HG02852 (cell line): ENCODE results near the gene CDK16.
A peak's percentile ranks its signal among the peaks of the same experiment; 100 is the strongest.

Experiments
- ATAC-seq: cut with Tn5 transposase; IDR thresholded peaks from one replicate; pipeline ENCODE4 v1.9.1; 2021; ENCODE audit warnings: mild to moderate bottlenecking, moderate library complexity; ENCODE audit not compliant: unreplicated experiment

CDK16 gene

DNA sequence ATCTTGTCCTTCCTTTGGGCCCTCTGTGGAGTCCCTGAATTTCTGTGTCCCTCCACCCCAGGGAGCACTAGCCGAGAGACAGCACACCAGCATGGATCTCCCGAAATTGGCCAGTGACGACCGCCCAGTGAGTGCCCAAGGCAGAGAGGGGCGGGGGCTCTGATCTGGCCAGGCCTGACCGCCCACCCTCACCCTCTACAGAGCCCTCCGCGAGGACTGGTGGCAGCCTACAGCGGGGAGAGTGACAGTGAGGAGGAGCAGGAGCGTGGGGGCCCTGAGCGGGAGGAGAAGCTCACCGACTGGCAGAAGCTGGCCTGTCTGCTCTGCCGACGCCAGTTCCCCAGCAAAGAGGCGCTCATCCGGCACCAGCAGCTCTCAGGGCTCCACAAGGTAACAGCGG, 33.2 kb upstream of the CDK16 start:
- ATAC-seq, result no peak

DNA sequence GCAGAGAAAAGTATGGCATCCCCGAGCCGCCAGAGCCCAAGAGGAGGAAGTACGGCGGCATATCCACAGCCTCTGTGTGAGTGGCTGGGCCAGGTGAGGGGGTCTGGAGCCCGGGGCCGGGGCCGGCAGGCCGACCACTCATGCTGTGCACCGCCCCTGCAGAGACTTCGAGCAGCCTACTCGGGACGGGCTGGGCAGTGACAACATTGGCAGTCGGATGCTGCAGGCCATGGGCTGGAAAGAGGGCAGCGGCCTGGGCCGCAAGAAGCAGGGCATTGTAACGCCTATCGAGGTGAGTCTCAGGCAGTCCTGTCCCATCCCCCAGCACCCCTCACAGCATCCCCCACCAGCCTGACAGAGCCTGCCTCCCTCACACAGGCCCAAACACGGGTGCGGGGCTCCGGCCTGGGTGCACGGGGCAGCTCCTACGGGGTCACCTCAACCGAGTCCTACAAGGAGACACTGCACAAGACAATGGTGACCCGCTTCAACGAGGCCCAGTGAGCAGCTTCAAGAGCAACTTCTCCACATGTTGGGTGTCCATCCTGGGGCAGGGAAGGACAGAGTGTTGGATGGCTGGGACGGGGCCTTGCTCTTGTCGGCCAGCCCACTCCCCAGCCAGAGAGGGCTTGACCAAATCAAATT, 32.3 kb upstream of the CDK16 start:
- ATAC-seq, result no peak

DNA sequence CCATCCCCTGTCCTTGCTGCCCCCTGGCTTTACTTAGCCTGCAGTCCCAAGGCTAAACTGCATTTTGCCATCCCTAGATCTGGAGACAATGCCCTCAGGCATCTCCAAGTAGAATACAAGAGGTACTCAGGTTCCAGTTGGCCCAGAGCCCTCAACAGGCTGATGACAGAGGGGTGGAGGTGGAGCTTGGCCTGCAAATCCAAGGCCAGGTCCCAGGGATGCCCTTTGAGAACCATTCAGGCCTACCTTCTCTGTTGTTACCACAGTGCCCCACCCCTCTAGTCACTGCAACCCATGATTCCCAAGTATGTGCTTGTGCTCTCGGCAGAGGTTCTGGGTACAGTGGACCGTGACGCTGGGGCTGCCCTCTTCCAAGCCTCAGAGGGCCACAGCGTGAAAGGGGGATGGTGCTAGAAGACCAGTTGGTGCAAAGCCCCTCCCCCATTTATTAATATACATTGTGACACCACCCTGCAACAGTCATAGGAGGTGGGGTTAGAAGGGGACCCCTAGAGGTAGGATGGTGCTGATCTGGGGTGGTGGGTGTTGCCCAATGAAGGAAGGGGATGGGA, 31.3 kb upstream of the CDK16 start:
- no peak for ATAC-seq

DNA sequence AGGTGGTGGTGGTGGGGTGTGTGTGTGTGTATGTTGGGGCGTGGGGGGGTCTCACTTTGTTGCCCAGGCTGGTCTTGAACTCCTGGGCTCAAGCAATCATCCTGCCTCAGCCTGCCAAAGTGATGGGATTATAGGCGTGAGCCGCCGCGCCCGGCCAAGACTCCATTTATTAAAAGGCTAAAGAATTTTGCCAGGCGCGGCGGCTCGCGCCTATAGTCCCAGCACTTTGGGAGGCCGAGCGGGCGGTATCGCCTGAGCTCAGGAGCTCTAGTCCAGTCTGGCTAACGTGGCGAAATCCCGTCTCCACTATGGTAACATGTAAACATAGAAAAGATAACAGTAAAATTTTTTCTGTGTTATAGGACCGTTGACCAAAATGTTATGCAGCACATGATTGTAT, 28.6 kb upstream of the CDK16 start:
- no peak for ATAC-seq

DNA sequence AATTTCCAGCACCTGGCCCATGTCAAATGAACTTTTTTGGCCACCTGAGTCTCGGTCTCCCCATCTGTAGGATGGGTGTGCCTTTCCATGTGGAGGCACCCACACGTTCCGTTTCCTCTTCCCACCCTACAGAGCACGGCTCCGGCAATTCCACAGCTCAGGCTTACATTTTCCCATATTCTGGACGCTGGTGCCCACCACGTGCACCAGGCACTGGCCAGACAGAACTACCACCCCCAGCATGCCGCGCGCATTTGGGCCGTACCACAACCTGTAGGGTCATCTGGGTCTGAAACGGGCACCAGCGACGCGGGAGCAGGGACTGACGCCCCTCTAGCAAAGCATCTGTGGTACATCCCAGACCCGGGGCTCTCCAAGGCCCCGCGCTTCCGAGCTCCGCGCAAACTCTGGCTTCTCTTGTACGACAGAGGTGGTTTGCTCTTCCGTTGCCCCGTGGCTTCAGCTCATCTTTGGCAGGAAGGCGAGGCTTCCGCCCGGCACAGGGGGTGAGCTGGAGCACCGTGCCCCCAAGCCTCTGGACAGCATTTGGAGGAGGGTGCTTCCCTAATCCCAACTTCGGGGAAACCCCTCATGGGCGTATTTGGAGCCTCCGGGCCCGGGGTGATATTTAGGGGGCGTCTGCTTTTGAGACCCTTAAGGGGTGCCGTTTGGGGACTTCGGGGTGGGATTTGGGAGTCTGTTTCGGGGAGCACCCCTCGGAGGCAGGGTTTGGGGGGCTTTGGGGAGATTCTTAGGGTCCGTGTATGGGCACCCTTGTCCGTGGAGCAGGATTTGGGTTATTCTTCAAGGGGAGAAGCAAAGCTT, 27.8 kb upstream of the CDK16 start:
- ATAC-seq, result peak; percentile 39

DNA sequence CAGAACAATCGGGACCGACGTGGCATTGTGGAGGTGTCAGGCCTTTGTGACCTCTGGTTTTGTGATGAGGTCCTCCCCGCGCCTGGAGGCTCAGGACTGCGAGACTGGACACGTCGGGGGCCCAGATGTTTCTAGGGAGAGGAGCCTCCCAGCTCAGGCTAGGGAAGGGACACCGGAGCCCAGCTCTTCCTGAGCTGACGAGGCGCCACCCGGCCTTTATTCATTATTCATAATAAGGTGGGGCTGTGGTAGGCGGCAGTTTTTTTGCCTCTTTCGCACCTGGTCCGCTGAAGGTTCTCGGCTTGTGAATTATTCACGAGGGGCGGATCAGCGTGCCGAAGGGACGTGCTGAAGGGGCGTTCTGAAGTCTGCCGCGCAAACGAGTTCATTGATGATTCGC, 27.1 kb upstream of the CDK16 start:
- ATAC-seq, result no peak

DNA sequence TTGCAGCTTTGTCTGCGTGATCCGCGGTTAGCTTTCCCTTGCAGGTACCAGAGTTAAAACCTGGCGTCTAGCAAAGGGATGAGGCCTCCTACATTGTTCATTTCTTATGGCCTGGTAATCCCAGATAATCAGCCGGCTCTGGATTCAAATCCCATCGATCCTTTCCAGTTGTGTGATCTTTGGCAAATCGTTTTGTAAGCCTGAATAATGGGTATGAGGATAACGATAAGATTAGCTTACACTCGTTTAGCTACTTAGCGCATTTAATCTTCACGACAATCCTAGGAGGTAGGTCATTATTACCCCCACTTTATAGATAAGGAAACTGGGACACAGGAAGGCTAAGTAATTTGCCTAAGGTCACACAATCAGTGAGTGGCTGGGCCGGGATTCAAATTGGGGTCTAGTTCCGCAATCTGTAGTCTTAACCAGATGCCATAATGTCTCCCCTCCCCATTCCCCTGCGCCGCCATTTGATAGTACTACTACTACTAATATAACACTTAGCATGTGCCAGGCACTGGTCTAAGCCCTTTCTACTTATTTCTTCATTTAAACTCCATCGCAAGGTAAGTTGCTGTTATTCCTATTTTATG, 26.6 kb upstream of the CDK16 start:
- ATAC-seq, result no peak

DNA sequence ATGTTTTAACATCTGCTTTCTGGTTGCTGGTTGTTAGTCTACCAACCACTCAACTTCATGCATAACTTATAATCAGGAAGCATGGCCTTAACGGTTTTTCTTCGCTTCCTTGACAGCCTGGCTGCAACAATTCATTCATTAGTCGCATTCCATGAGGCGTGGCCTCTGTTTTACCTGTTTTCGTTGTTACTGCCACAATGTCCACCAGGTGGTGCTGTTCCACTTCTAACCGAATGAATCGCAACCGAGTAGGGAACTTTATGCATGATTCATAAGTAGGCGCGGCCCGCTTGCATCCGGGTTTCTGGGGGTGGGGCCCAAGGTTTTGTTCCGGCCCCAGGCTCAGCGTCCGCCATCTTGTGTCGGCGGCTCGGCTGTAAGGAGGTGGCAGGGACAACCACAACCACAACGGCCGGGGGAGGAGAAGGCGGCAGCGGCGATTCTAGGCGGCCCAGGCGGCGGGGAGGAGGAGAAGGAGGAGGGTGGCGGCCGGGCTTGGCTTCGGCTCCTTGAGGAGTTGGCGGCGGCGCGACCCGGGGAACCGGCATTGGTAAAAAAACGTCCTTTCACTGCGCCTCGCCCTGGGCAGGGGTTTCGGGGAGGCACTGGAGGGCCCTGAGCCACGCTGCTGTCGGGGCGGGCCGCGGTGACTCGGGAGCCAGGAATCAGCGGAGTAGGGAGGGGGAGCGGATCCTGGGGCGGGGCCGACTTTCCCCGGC, 24.8 kb upstream of the CDK16 start, which contains the start of gene UBA1:
UBA1 (plus strand) TSS at position 355 of the 719 bp plus-strand sequence. CDS start 4,974 bp downstream, outside the sequence.
- ATAC-seq, result peak; percentile 85

DNA sequence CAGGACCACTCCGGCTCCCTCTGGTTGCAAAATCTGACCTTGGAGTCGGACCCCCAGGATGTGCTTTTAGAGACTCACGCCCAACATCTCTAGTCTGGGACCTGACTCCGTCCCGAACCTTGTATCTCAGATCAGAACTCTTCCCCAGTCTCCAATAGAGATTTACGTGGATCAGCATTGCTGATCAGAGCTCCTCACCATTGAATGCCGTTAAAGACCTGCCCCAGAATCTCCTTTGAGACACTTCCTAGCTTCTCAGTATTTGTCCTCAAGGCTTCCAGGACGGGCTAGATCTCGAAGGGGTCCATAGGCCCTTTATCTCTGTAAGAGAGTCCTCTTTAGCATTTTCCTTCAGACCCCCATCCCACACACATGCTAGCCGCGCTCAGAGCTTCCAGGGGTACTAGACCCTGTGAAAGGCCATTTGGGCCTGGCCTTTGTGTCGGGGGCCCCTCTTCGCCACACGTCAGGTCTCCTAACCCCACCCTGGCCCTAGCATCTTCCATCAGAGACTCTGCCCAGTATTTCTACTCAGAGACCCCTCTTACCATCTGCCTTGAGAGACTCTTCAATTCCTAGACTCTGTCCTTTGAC, 24.2 kb upstream of the CDK16 start:
- ATAC-seq, result no peak

DNA sequence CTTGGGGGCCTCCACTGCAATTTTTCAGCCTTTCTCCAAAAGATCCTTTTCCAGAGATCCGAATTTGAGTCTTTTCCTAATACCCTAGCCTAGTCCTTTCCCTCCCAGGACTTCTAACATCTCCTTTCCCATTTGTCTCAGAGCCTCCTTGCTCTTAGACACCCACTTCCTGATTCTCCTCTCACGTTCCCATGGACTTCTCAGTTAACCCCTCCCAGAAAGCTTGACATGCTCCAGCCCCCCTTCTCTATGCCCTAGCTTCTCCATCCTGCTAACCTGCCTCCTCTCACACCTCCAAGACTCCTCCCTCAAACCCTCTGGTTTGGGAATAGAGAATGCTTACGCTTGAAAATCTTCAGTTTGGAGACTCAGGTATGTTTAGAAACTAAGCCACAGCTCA, 22.4 kb upstream of the CDK16 start:
- ATAC-seq, result no peak

DNA sequence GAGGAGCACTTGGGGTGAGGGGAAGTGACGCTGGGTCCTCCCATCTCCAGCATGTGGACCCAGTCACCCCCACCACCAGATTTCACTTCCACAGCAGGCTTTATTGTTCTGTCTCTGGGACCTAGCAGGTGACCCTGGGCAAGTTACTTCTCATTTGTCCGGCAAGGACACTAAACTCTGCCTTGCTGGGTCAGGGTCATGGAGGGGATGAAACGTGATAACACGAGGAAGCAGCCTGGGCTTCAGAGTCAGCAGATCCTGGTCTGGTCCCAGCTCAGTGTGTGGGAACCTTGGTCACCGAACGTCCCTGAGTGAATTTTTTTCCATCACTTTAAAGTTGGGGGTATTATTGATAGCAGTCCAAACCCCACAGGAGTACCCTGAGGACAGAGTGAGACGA, 21.0 kb upstream of the CDK16 start:
- no peak for ATAC-seq

DNA sequence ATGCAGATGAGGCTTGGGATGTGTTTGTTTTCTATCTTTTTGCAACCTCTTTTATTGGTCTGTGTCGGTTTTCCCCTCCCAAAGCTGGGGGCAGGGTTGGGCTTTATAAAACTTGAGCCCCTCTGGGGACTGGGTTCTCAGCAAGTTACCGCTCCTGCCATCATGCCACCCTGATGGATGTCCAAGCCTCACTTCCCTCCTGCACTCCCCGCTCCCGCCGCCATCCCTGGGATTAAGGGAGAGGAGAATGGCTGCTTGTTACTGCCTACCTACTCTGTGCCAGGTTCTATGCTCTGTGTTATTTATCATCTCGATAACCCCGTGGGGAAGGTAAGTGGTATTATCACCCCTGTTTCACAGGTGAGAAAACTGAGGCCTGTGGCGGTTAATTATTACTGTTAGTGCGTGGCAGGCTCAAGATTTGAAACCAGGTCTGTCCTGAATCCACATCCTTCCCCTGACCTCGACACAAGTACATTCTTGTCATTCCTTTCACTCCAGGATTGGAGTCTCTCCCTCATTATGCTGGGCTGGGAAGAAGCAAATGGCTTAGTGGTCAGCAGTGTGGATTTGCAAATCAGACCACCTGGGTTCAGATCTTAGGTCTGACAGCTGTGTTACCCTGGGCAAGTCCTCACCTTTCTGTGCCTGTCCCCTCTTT, 20.3 kb upstream of the CDK16 start:
- no peak for ATAC-seq

DNA sequence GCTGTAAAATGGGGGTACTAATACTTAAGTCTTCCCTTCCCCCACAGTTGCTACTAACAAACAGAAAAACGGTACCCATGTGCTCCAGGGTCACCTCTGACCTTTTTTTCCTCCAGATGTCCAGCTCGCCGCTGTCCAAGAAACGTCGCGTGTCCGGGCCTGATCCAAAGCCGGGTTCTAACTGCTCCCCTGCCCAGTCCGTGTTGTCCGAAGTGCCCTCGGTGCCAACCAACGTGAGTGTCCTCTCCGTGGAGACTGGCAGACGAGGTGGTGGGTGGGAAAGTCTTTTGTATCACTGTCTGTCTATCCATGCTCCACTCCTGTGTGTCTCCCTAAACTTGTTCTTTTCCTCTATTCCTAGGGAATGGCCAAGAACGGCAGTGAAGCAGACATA, 19.8 kb upstream of the CDK16 start:
- ATAC-seq, result no peak

DNA sequence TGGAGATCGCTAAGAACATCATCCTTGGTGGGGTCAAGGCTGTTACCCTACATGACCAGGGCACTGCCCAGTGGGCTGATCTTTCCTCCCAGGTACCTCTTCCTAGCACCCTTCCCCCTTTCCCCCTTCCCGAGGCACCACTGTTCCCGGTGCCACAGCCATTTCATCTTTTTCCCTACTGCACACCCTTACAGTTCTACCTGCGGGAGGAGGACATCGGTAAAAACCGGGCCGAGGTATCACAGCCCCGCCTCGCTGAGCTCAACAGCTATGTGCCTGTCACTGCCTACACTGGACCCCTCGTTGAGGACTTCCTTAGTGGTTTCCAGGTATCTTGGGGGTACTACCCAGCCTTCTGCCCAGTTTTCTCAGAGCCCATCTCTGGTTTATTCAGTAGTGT, 19.2 kb upstream of the CDK16 start:
- no peak for ATAC-seq

DNA sequence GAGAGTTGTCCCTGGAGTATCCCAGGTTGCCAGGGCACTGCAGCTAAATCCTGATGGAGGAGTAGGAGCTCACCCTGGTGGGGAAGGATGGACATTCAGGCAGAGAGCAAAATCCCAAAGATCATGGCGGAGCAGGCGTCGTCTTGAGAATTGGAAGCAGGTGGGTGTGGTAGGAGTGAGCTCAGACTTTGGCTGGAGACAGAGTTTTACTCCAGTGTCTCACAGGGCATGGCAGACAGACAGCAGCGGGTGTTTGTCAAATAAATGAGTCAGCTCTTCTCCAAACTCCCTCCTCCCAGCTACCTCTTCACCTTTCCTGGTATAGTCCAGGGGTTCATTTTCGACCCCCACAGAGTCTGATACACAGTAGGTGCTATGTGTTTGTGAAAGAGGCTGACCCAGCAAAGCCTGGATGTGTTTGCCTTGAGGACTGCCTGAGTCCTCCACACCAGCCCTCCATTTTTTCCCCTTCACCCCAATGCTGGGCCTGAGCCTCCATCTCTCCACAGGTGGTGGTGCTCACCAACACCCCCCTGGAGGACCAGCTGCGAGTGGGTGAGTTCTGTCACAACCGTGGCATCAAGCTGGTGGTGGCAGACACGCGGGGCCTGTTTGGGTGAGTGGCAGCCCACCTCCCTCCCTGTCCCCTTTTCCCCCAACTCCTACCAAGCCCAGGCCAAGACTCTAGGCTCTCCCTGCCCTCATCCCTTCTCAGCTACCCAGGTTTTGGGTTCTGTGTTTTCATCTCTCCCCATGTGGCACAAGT, 17.9 kb upstream of the CDK16 start:
- ATAC-seq, result no peak

DNA sequence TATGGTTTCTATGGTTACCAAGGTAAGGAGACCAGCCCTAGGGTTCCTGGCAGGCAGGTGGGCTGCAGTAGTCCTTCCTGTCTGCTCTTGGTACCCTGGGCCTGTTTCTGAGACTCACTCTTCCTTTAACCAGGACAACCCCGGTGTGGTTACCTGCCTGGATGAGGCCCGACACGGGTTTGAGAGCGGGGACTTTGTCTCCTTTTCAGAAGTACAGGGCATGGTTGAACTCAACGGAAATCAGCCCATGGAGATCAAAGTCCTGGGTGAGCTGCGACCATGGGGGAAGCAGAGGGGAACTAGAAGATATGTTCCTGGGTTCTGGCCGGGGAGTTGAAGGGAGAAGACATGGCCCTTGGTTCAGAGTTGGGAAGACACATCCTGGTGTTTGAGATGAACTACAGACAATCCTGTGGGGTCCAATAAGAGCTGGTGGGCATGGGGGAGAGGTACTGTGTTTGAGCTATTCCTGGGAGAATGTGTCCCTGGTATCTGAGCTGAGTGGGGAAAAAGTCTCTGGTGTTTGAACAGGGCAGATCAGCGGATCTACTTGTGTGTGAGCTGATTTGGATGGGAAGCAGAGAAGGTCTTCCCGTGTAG, 17.0 kb upstream of the CDK16 start:
- ATAC-seq, result no peak

DNA sequence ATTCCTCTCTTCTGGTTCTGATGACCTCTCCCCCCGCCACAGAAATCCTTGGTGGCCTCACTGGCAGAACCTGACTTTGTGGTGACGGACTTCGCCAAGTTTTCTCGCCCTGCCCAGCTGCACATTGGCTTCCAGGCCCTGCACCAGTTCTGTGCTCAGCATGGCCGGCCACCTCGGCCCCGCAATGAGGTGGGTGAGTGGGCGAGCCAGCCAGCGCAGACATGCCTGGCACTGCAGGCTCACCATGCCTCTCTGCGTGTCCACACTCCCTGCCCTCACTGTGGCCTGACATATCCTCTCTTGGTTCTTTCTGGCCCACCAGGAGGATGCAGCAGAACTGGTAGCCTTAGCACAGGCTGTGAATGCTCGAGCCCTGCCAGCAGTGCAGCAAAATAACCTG, 16.2 kb upstream of the CDK16 start:
- ATAC-seq, result no peak

DNA sequence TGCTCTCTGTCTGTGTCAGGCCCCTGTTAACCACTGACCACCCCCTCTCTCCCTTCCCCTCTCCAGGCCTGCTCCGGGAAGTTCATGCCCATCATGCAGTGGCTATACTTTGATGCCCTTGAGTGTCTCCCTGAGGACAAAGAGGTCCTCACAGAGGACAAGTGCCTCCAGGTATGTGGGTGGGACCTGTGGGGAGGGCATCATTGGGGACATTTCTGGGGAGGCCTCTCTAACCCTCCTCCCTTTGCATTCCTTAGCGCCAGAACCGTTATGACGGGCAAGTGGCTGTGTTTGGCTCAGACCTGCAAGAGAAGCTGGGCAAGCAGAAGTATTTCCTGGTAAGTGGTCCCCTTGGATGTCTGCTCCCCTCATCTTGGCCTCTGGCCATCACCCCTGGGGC, 15.6 kb upstream of the CDK16 start:
- no peak for ATAC-seq

DNA sequence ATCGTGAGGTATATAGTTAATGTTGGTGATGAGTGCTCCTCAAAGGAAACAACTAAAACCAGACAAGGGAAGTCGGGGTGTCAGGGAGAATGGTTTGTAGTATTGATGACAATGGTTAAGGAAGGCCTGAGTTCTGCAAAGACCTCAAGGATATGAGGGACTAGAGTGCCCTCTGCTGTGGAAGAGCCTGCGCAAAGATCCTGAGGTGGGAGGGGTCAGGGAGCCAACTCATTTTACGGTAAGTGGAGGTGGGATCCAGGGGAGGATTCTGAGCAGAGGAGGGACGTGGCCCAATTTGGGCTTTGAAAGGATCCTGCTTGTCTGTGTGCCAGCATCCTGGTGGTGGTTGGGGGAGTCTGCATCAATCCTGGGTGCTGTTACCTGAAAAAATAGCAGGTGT, 13.5 kb upstream of the CDK16 start:
- no peak for ATAC-seq
